A673 (cell line): Measurements from ENCODE around the gene SMYD1. TPM values are rescaled to one million over a fixed set of nuclear protein-coding genes. Genes with fewer than 3 reads are reported as not detected.

Experiments used
- BruUV-seq: library from RNA; stranded (reverse); fragments of 400-500 nt; replicated peaks from 2 replicates; lab custom pipeline; 2021; lab: Mats Ljungman, UMichigan
- CTCF ChIA-PET: fragments of 300-600 bp; sonication (Branson Sonifier 250); formaldehyde crosslinking; loops from one replicate; lab custom pipeline; 2022; ENCODE audit warnings: antibody characterized with exemption; lab: Charles Lee
- POLR2A ChIA-PET: fragments of 300-600 bp; sonication (Branson Sonifier 250); formaldehyde crosslinking; loops from one replicate; lab custom pipeline; 2022; ENCODE audit warnings: antibody characterized with exemption; ENCODE audit not compliant: low non-redundant PET; lab: Charles Lee
- DNase-seq: peaks from one replicate; pipeline ENCODE4 v3.0.0-alpha.2; 2015; ENCODE audit warnings: low spot score
- H3K27ac ChIP-seq: fragments of 200-600 bp; sonication (generic); 2 replicates; pipeline ENCODE4 v1.5.1; 2016; ENCODE audit warnings: mixed run types, low read depth, mild to moderate bottlenecking, mixed read lengths, antibody characterized with exemption, low read length; ENCODE audit not compliant: poor library complexity, severe bottlenecking
- H3K27me3 ChIP-seq: fragments of 200-600 bp; sonication (generic); replicated peaks from 2 replicates; pipeline ENCODE4 v1.6.1; 2017; ENCODE audit warnings: mixed run types, low read depth, mild to moderate bottlenecking, mixed read lengths, antibody characterized with exemption, low read length; ENCODE audit not compliant: insufficient read depth, poor library complexity
- H3K36me3 ChIP-seq: fragments of 200-600 bp; sonication (generic); 2 replicates; pipeline ENCODE4 v1.6.1; 2016; ENCODE audit warnings: mixed run types, mild to moderate bottlenecking, mixed read lengths, antibody characterized with exemption, low read length; ENCODE audit not compliant: insufficient read depth, poor library complexity, severe bottlenecking
- H3K4me1 ChIP-seq: fragments of 200-600 bp; sonication (generic); 2 replicates; pipeline ENCODE4 v1.6.1; 2017; ENCODE audit warnings: mixed run types, mild to moderate bottlenecking, mixed read lengths, antibody characterized with exemption, low read length; ENCODE audit not compliant: insufficient read depth, poor library complexity, severe bottlenecking
- H3K4me3 ChIP-seq: fragments of 200-600 bp; sonication (generic); 2 replicates; pipeline ENCODE4 v1.5.1; 2016; ENCODE audit warnings: low read depth, mixed run types, mild to moderate bottlenecking, mixed read lengths, low read length; ENCODE audit not compliant: poor library complexity, severe bottlenecking
- H3K9me3 ChIP-seq: fragments of 200-600 bp; sonication (generic); 2 replicates; pipeline ENCODE4 v1.6.1; 2016; ENCODE audit warnings: mixed run types, low read depth, mild to moderate bottlenecking, mixed read lengths, antibody characterized with exemption, low read length; ENCODE audit not compliant: poor library complexity, severe bottlenecking
- CTCF ChIP-seq: fragments of 300-800, 200-600 bp; sonication (generic); conservative IDR thresholded peaks from 2 replicates; pipeline ENCODE4 v1.5.1; 2017; ENCODE audit warnings: low read depth, mild to moderate bottlenecking, antibody characterized with exemption, low read length, moderate library complexity, mixed read lengths
- EZH2 ChIP-seq: fragments of 200-600 bp; sonication (generic); IDR thresholded peaks from 2 replicates; pipeline ENCODE4 v1.6.1; 2017; ENCODE audit warnings: borderline replicate concordance, low read depth, mild to moderate bottlenecking, mixed read lengths, antibody characterized with exemption, low read length; ENCODE audit not compliant: poor library complexity, severe bottlenecking
- intact Hi-C: fragments of 100-400 bp; cut with micrococcal nuclease; formaldehyde crosslinking; loops from one replicate; pipeline ENCODE4 v1.10.0; 2022; ENCODE audit not compliant: unreplicated experiment
- total RNA-seq: library from RNA; stranded (reverse); gene quantifications from 2 replicates; pipeline ENCODE4 v1.2.3, GENCODE V29; 2021

SMYD1 gene
- total RNA-seq, 1 experiment from 2014 or later: not detected

DNA sequence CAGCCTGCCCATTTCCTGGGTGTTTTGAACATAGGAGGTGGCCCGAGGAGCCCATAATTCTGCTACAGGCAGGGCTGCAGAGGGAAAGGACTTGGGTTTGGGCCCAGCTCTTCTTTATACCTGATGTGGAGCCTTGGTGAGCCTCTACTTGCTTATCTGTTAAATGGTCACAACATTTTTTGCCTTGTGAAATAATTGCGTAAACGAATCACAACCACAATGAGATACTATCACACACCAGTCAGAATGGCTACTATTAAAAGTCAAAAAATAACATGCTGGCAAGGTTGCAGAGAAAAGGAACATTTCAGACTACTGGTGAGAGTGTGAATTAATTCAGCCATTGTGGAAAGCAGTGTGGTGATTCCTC lies 64.4 kb downstream of the SMYD1 start:
- ChIA-PET POLR2A (no interaction called here), CTCF (interaction anchor here (0.6 kb wide), 1 partner anchor 90 kb away, joined by 9 read pairs; no protein-coding TSS in a partner anchor)
- peaks cover 27% of the 10 kb centered on the region for H3K27me3 ChIP-seq
- no peak for DNase-seq
- H3K9me3 ChIP-seq: no peaks in the 10 kb centered on the region
- H3K27ac ChIP-seq: no peak overlapping the region
- no peaks in the 10 kb centered on the region for H3K4me1 ChIP-seq
- H3K4me3 ChIP-seq: no peak overlapping the region
- H3K36me3 ChIP-seq: no peaks in the 10 kb centered on the region
- TF ChIP-seq EZH2 (no peak), CTCF (no peak)
- no TSS peak for BruUV-seq
- intact Hi-C loops: no loop called here

- CTCF ChIA-PET: no interaction called here
- no TSS peak for BruUV-seq
- POLR2A ChIA-PET: no interaction called here
Observed at GRCh38 chr2:88133875-88134274, 66.2 kb downstream of the SMYD1 start.

DNA sequence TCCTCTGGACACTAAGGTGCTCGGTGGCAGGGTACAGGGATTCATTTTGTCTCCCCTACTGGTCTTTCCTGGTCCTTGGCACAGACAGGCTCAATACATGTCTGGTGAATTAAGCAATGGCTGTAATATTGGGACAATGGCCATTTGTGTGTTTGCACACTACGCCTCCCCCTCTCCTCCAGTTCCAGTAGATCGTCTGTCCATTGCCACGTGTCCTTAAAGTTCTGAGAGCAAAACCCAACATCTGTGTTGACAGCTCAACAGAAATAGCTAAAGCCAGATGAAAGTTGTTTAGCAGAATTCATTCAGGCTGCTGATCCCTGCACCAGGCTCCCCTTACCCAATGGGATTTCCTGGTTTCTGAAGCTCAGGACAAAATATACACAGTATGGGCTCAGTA lies 69.2 kb downstream of the SMYD1 start:
- no peaks in the 10 kb centered on the region for H3K9me3 ChIP-seq
- H3K4me1 ChIP-seq: no peaks in the 10 kb centered on the region
- ChIA-PET POLR2A (no interaction called here), CTCF (no interaction called here)
- BruUV-seq: no TSS peak
- intact Hi-C loops: no loop called here
- H3K27ac ChIP-seq: no peak overlapping the region
- DNase-seq: no peak
- peaks cover 66% of the 10 kb centered on the region for H3K27me3 ChIP-seq
- no peaks in the 10 kb centered on the region for H3K36me3 ChIP-seq
- H3K4me3 ChIP-seq: no peak overlapping the region
- TF ChIP-seq EZH2: no peak
- TF ChIP-seq CTCF: no peak

More at GRCh38 chr2:88133875-88134274, 66.2 kb downstream of the SMYD1 start:
- Histone ChIP-seq H3K27ac (no peak overlapping the region), H3K27me3 (peaks cover 46% of the 10 kb centered on the region), H3K9me3 (no peaks in the 10 kb centered on the region), H3K4me1 (no peaks in the 10 kb centered on the region), H3K4me3 (no peak overlapping the region), H3K36me3 (no peaks in the 10 kb centered on the region)
- no peak for DNase-seq
- TF ChIP-seq EZH2 (no peak), CTCF (no peak)
- intact Hi-C loops: no loop called here
